OCI-LY1 (cell line): ENCODE data around the gene OR9A2.

Source experiments
- H2AFZ ChIP-seq: fragments of 200-600 bp; sonication (generic), shearing (Covaris generic); 2 replicates; pipeline ENCODE4 v1.6.0; 2014; ENCODE audit warnings: antibody characterized with exemption, mild to moderate bottlenecking, low read length
- H3F3A ChIP-seq: fragments of 200-600 bp; sonication (generic), shearing (Covaris generic); 2 replicates; pipeline ENCODE4 v1.6.0; 2014; ENCODE audit warnings: mild to moderate bottlenecking, antibody characterized with exemption, low read length, moderate library complexity; ENCODE audit not compliant: insufficient read depth
- H3K27ac ChIP-seq: fragments of 200-600 bp; sonication (generic); 2 replicates; pipeline ENCODE4 v1.5.1; 2014; ENCODE audit warnings: low read length, mixed run types, mild to moderate bottlenecking, low read depth; ENCODE audit not compliant: poor library complexity, severe bottlenecking
- H3K27me3 ChIP-seq: fragments of 200-600 bp; sonication (generic); 2 replicates; pipeline ENCODE4 v1.6.0; 2014; ENCODE audit warnings: antibody characterized with exemption, mild to moderate bottlenecking, low read length, moderate library complexity; ENCODE audit not compliant: insufficient read depth
- H3K36me3 ChIP-seq: fragments of 200-600 bp; sonication (generic); 2 replicates; pipeline ENCODE4 v1.6.1; 2014; ENCODE audit warnings: mild to moderate bottlenecking, antibody characterized with exemption, low read length, moderate library complexity, mixed read lengths; ENCODE audit not compliant: insufficient read depth
- H3K4me1 ChIP-seq: fragments of 200-600 bp; sonication (generic); 2 replicates; pipeline ENCODE4 v1.5.1; 2014; ENCODE audit warnings: mild to moderate bottlenecking, low read length, moderate library complexity; ENCODE audit not compliant: insufficient read depth, severe bottlenecking
- H3K4me2 ChIP-seq: fragments of 200-600 bp; sonication (generic), shearing (Covaris generic); 2 replicates; pipeline ENCODE4 v1.6.1; 2014; ENCODE audit warnings: low read length
- H3K4me3 ChIP-seq: fragments of 200-600 bp; sonication (generic); 2 replicates; pipeline ENCODE4 v1.5.1; 2014; ENCODE audit warnings: low read length, low read depth, mild to moderate bottlenecking, mixed read lengths; ENCODE audit not compliant: poor library complexity, severe bottlenecking
- H3K79me2 ChIP-seq: fragments of 200-600 bp; shearing (Covaris generic); 2 replicates; pipeline ENCODE4 v1.6.1; 2016; ENCODE audit warnings: mixed run types, low read length, mixed read lengths; ENCODE audit not compliant: insufficient read depth
- H3K9ac ChIP-seq: fragments of 200-600 bp; sonication (generic), shearing (Covaris generic); 2 replicates; pipeline ENCODE4 v1.6.1; 2014; ENCODE audit warnings: mild to moderate bottlenecking, low read length, mixed read lengths
- H3K9me2 ChIP-seq: fragments of 200-600 bp; sonication (generic), shearing (Covaris generic); 2 replicates; pipeline ENCODE4 v1.6.1; 2014; ENCODE audit warnings: low read depth, mild to moderate bottlenecking, low read length, mixed read lengths
- H3K9me3 ChIP-seq: fragments of 200-600 bp; shearing (Covaris generic); 2 replicates; pipeline ENCODE4 v1.6.1; 2014; ENCODE audit warnings: low read length, mixed read lengths
- H4K20me1 ChIP-seq: fragments of 200-600 bp; sonication (generic), shearing (Covaris generic); 2 replicates; pipeline ENCODE4 v1.6.0; 2016; ENCODE audit warnings: mild to moderate bottlenecking, low read length; ENCODE audit not compliant: insufficient read depth
- EZH2 ChIP-seq: fragments of 200-600 bp; sonication (generic), shearing (Covaris generic); IDR thresholded peaks from 2 replicates; pipeline ENCODE4 v1.8.0; 2017; ENCODE audit warnings: borderline replicate concordance, mixed run types, mild to moderate bottlenecking, antibody characterized with exemption, low read length, moderate library complexity, mixed read lengths
- TF ChIP-seq, protein P1 (sequence below): fragments of 200-600 bp; sonication (generic), shearing (Covaris generic); IDR thresholded peaks from 2 replicates; pipeline ENCODE4 v1.5.1; 2017; ENCODE audit warnings: mild to moderate bottlenecking, antibody characterized with exemption, low read length, moderate library complexity, mixed read lengths

The OR9A2 gene

DNA sequence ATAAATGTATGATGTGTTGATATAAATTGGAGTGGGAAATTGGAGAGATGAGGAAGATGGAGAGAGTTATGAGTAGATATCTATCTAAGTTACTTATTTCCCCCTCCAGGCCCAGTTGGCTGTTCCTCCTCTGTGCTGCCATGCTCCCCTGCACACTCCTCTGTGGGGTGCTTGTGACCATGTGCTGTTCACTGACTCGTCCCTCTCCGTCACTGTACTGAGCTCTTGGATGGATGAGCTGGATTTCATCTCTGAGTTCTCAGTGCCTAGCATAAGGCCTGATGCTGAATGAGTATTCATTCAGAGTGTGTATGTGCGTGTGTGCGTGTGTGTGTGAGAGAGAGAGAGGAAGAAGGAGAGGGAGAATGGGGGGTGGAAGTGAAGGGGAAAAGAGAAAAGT, 14.5 kb downstream of the OR9A2 start:
- no peak overlapping the region for H3K27ac ChIP-seq
- no peaks in the 10 kb centered on the region for H3K79me2 ChIP-seq
- no peak overlapping the region for H2AFZ ChIP-seq
- H3K9me2 ChIP-seq: no peaks in the 10 kb centered on the region
- no peak overlapping the region for H3K9ac ChIP-seq
- no peaks in the 10 kb centered on the region for H3F3A ChIP-seq
- no peaks in the 10 kb centered on the region for H3K4me1 ChIP-seq
- H3K27me3 ChIP-seq: no peaks in the 10 kb centered on the region
- TF ChIP-seq EZH2: no peak
- TF ChIP-seq, protein P1, sequence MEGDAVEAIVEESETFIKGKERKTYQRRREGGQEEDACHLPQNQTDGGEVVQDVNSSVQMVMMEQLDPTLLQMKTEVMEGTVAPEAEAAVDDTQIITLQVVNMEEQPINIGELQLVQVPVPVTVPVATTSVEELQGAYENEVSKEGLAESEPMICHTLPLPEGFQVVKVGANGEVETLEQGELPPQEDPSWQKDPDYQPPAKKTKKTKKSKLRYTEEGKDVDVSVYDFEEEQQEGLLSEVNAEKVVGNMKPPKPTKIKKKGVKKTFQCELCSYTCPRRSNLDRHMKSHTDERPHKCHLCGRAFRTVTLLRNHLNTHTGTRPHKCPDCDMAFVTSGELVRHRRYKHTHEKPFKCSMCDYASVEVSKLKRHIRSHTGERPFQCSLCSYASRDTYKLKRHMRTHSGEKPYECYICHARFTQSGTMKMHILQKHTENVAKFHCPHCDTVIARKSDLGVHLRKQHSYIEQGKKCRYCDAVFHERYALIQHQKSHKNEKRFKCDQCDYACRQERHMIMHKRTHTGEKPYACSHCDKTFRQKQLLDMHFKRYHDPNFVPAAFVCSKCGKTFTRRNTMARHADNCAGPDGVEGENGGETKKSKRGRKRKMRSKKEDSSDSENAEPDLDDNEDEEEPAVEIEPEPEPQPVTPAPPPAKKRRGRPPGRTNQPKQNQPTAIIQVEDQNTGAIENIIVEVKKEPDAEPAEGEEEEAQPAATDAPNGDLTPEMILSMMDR: no peak
- H3K9me3 ChIP-seq: no peaks in the 10 kb centered on the region
- no peak overlapping the region for H3K4me3 ChIP-seq
- no peak overlapping the region for H3K4me2 ChIP-seq
- no peaks in the 10 kb centered on the region for H3K36me3 ChIP-seq
- H4K20me1 ChIP-seq: no peaks in the 10 kb centered on the region

DNA sequence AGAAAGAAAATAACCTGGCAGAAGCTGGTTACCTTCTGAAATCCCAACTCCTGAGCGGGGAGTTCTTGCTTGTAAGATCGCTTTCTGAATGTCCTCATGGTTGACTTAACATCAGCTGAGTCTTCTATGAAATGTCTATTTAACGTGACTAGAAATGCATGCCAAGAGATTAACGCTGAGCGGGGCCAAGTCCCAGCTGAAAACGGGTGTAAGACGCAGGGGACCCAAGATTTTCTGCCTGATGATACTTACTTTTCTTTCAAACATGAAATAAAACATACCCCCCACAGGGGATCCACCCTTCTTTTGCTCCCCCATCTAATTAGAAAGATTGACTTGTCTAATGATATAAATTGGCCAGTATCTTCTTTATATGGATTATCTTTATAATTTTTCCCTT, 14.9 kb downstream of the OR9A2 start:
- H3K36me3 ChIP-seq: no peaks in the 10 kb centered on the region
- H2AFZ ChIP-seq: no peak overlapping the region
- H3K4me3 ChIP-seq: no peak overlapping the region
- no peak overlapping the region for H3K27ac ChIP-seq
- no peak overlapping the region for H3K9ac ChIP-seq
- no peak for TF ChIP-seq EZH2
- TF ChIP-seq, protein P1: no peak
- no peaks in the 10 kb centered on the region for H4K20me1 ChIP-seq
- no peaks in the 10 kb centered on the region for H3K9me2 ChIP-seq
- no peaks in the 10 kb centered on the region for H3K27me3 ChIP-seq
- H3F3A ChIP-seq: no peaks in the 10 kb centered on the region
- no peak overlapping the region for H3K4me2 ChIP-seq
- no peaks in the 10 kb centered on the region for H3K9me3 ChIP-seq
- no peaks in the 10 kb centered on the region for H3K79me2 ChIP-seq
- no peaks in the 10 kb centered on the region for H3K4me1 ChIP-seq

DNA sequence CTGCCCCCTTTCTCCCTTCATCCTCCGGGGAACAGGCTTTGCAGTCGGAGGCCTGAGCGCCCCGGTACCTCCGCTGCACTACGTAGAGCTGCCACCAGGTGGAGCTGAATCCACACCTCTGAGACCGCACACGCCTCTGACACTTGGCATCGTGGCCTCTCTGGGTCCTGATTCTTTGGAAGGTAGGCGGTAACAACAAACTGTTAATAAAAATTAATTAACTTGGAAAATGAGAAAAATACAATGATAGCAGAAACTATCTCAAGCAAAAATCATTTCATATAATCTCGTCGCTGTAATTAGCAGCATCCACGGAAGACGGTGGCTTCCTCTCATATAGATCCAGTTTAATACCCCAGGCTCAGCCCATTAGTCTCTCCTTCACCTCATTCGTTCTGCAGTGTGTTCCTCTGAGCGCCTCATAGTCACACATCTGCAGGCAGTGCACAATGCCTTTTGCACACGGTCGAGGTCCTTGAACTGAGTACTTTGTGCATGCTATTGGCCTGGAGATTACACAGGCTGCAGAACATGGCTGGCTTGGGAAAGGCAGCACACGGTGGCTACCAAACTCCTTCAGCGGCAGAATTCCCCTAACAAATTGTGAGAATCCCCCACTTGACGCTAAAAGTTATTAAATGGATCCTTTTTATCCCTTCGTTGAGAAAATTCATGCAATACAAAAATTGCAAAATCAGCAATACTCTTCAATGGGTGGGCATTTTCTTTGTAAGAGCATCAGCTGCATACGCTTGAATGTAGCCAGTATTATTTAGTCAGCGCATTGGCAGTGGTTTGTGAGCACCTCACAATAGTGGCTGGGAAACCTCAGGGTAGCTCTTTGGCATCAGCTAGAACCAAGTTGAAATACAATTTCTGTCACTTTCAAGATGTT, 18.7 kb downstream of the OR9A2 start:
- Histone ChIP-seq H3K27ac (no peak overlapping the region), H3K9me2 (no peaks in the 10 kb centered on the region), H3K4me1 (peaks cover under 1% of the 10 kb centered on the region), H3K4me2 (no peak overlapping the region), H4K20me1 (no peaks in the 10 kb centered on the region), H3K36me3 (no peaks in the 10 kb centered on the region), H3K27me3 (no peaks in the 10 kb centered on the region), H3K9me3 (no peaks in the 10 kb centered on the region), H3K9ac (no peak overlapping the region), H3F3A (no peaks in the 10 kb centered on the region), H3K79me2 (no peaks in the 10 kb centered on the region), H2AFZ (no peak overlapping the region), H3K4me3 (no peak overlapping the region)
- TF ChIP-seq EZH2: no peak
- TF ChIP-seq, protein P1: peak; percentile 99
